ENCODE data around the gene ZNF778.

The ZNF778 gene

GRCh38 chr16:89171216-89172170 is 46.0 kb upstream of the ZNF778 start, which contains the start of gene CDH15 (continued):
- peak; percentile 20 for TF ChIP-seq ZBTB26 (tag by site-specific recombination; optimal IDR thresholded peaks at IDR 0.05)
- TF ChIP-seq BCL6B (tag by site-specific recombination; IDR thresholded peaks at IDR 0.05) = no peak
- peak; percentile 77 for TF ChIP-seq KLF9 (tag by site-specific recombination; IDR thresholded peaks at IDR 0.05; ENCODE audit: low read depth)
- TF ChIP-seq KLF1 (tag by site-specific recombination; IDR thresholded peaks at IDR 0.05) = peak; percentile 33; the same call in 1 of the 2 replicates
- TF ChIP-seq GLIS1 (tag by site-specific recombination; IDR thresholded peaks at IDR 0.05) = peak; percentile 86
- no peak for TF ChIP-seq ZNF239 (tag by site-specific recombination; IDR thresholded peaks at IDR 0.05)
- no peak for TF ChIP-seq SP7 (tag by site-specific recombination; IDR thresholded peaks at IDR 0.05)
- peak; percentile 32; the same call in 1 of the 2 replicates for TF ChIP-seq EGR2 (tag by site-specific recombination; IDR thresholded peaks at IDR 0.05; ENCODE audit: low read depth)

GRCh38 chr16:89172171-89172527 is 45.4 kb upstream of the ZNF778 start:
- Histone ChIP-seq H3K27ac (ENCODE audit: extremely low read depth, low read depth, low read length) (no peak overlapping the region), H3K36me3 (ENCODE audit: control insufficient read depth in 2 of 2, insufficient read depth in 1 of 2, low read length in 2 of 2) (no peaks in the 10 kb centered on the region), H3K4me1 (ENCODE audit: control insufficient read depth, insufficient read depth, low read length) (peaks cover 3% of the 10 kb centered on the region; the same call in 1 of the 2 replicates), H3K4me3 (ENCODE audit: low read depth, low read length) (no peak overlapping the region), H3K9me3 (ENCODE audit: control insufficient read depth, insufficient read depth, low read depth, low read length) (no peaks in the 10 kb centered on the region)
- TF ChIP-seq ZNF580 (tag by site-specific recombination; IDR thresholded peaks at IDR 0.05) (no peak), GLIS1 (tag by site-specific recombination; IDR thresholded peaks at IDR 0.05) (0 out of 2 replicates have a peak, but pooled peaks have one; percentile 4)
- POLR2A ChIA-PET = no interaction called here
- CTCF ChIA-PET = no interaction called here

- Histone ChIP-seq H3K27ac (ENCODE audit: extremely low read depth, low read depth, low read length) (no peak overlapping the region), H3K36me3 (ENCODE audit: control insufficient read depth in 2 of 2, insufficient read depth in 1 of 2, low read length in 2 of 2) (no peaks in the 10 kb centered on the region), H3K4me1 (ENCODE audit: control insufficient read depth, insufficient read depth, low read length) (peaks cover 3% of the 10 kb centered on the region; the same call in 1 of the 2 replicates), H3K4me3 (ENCODE audit: low read depth, low read length) (no peak overlapping the region), H3K9me3 (ENCODE audit: control insufficient read depth, insufficient read depth, low read depth, low read length) (no peaks in the 10 kb centered on the region)
- ChIA-PET CTCF (interaction anchor here (1.5 kb wide), 1 partner anchor 42 kb away, joined by 3 read pairs; no protein-coding TSS in a partner anchor), POLR2A (no interaction called here)
- TF ChIP-seq GLIS1 (tag by site-specific recombination; IDR thresholded peaks at IDR 0.05) (peak; percentile 23), ZNF398 (tag by site-specific recombination; IDR thresholded peaks at IDR 0.05) (peak; percentile 43; the same call in 1 of the 2 replicates), ZNF692 (tag by site-specific recombination; IDR thresholded peaks at IDR 0.05) (no peak), ZNF394 (tag by site-specific recombination; IDR thresholded peaks at IDR 0.05; ENCODE audit: borderline replicate concordance) (no peak)
Observed at GRCh38 chr16:89172528-89173173, 44.9 kb upstream of the ZNF778 start.
